ENCODE data around the gene CLEC2B. TPM values are rescaled to one million over a fixed set of nuclear protein-coding genes. Genes with fewer than 3 reads are reported as not detected.

Gene CLEC2B
- total RNA-seq, 1 donor from 2014 or later: 0.19 TPM

DNA sequence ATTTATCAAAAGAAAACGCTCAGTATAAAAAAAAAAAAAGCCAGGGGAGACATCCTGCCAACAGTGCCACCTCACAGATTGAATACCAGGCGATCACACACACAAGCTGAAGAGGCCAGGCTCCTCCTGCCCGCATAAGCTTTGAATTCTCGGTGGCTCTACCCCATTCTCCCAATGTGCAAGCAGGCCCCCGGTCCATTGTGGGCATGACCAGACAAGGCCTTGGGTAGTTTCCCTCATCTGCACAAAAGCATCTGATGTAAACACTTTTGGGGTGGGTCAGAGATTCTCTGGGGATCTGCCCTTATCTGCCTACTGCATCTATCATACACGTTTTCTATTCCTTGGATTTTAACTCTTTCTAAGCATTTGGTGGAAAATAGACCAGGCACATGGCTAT is 28.4 kb upstream of the CLEC2B start:
- no peak overlapping the region for H3K4me3 Mint-ChIP-seq
- no peaks in the 10 kb centered on the region for H3K4me1 Mint-ChIP-seq
- H3K27ac Mint-ChIP-seq (ENCODE audit: unreplicated experiment): no peak overlapping the region
- H3K36me3 Mint-ChIP-seq (ENCODE audit: low read depth): peaks cover 3% of the 10 kb centered on the region
- no peak for DNase-seq (ENCODE audit: low read depth, low spot score)
- TF ChIP-seq, protein P1, sequence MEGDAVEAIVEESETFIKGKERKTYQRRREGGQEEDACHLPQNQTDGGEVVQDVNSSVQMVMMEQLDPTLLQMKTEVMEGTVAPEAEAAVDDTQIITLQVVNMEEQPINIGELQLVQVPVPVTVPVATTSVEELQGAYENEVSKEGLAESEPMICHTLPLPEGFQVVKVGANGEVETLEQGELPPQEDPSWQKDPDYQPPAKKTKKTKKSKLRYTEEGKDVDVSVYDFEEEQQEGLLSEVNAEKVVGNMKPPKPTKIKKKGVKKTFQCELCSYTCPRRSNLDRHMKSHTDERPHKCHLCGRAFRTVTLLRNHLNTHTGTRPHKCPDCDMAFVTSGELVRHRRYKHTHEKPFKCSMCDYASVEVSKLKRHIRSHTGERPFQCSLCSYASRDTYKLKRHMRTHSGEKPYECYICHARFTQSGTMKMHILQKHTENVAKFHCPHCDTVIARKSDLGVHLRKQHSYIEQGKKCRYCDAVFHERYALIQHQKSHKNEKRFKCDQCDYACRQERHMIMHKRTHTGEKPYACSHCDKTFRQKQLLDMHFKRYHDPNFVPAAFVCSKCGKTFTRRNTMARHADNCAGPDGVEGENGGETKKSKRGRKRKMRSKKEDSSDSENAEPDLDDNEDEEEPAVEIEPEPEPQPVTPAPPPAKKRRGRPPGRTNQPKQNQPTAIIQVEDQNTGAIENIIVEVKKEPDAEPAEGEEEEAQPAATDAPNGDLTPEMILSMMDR (conservative IDR thresholded peaks at IDR 0.05): no peak
- H3K9me3 Mint-ChIP-seq: no peaks in the 10 kb centered on the region
- H3K27me3 Mint-ChIP-seq (ENCODE audit: low read depth): no peaks in the 10 kb centered on the region

DNA sequence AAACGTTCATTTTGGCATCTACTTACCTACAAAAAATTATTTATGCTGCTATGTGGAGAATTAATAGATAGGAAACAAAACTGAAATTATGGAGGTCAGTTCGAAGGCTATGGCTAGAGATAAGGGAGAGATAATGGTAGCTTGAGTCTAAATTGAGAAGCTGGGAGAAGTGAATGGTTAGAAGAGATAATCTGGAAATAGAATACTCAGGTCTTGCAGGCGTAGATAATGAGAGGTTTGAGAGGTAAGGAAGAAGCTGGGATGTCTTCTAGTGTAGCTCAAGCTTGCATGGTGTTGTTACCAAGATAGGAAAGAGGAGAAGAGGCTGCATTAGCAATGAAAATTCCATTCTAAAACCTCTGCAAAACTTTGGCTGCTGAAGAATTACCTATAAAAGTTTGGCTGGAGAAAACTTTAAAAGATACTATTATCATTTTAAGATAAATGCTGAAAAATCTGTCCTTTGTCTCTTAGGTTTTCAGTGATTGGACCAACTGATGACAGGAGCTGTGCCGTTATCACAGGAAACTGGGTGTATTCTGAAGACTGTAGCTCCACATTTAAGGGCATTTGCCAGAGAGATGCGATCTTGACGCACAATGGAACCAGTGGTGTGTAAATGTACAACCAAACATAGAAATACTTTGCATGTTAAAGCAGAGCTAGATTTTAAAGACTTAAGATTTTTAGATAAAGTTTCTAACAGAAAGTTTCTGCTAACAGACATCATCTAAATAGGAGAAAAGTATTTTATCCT is 26.2 kb upstream of the CLEC2B start:
- Mint-ChIP-seq H3K4me3 (no peak overlapping the region), H3K36me3 (ENCODE audit: low read depth) (no peaks in the 10 kb centered on the region), H3K9me3 (no peaks in the 10 kb centered on the region), H3K4me1 (no peaks in the 10 kb centered on the region), H3K27ac (ENCODE audit: unreplicated experiment) (no peak overlapping the region), H3K27me3 (ENCODE audit: low read depth) (no peaks in the 10 kb centered on the region)
- DNase-seq (ENCODE audit: low read depth, low spot score): no peak
- TF ChIP-seq, protein P1 (conservative IDR thresholded peaks at IDR 0.05): no peak

DNA sequence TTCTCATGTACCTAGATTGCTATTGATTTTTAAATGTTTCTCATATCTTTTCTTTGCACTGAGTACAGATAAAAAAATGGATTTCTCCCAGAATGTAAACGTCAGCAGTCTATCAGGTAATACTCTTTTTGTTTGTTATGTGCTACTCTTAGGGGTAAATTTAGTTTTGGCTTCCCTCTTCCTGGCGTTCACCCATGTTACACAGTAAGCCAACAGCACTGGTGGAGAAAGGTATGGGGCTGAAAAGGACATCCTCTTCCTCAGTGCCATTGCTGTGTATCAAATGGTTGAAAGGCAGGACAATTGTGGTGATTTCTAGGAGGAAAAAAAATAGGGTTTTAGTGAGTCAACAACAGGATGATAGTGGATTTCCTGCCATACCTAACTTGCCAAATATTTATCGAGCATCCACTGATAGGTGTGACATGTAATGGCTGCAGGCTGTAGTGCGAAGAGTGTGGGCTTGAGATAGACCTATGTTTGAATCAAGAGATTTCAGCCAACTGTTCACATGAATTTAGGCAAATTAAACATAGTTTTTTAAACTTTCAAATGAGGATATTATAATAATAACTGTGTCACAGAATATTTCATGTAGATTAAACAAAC is 19.6 kb upstream of the CLEC2B start:
- no peaks in the 10 kb centered on the region for H3K27me3 Mint-ChIP-seq (ENCODE audit: low read depth)
- no peak overlapping the region for H3K27ac Mint-ChIP-seq (ENCODE audit: unreplicated experiment)
- H3K9me3 Mint-ChIP-seq: no peaks in the 10 kb centered on the region
- no peak overlapping the region for H3K4me3 Mint-ChIP-seq
- H3K4me1 Mint-ChIP-seq: no peaks in the 10 kb centered on the region
- TF ChIP-seq, protein P1 (conservative IDR thresholded peaks at IDR 0.05): no peak
- no peak for DNase-seq (ENCODE audit: low read depth, low spot score)
- no peaks in the 10 kb centered on the region for H3K36me3 Mint-ChIP-seq (ENCODE audit: low read depth)

DNA sequence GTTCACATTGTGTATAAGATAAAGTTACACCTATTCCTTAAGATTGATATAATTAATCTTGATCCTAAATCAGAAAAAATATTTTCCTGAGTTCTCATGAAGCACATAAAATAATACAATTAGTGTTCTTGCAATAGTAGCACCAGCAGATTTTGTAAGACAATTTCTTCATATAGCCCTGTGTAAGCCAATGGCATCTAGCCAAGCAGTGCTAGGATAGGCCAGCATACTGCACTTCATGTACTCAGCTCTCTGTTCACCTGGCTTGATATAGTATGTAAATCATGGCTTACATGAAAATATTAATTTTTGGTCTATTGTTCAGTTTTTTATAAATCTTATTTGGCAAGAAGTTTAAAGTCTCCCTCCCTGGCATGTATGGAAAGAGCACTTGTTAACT is 14.0 kb upstream of the CLEC2B start:
- DNase-seq (ENCODE audit: low read depth, low spot score): no peak
- no peaks in the 10 kb centered on the region for H3K27me3 Mint-ChIP-seq (ENCODE audit: low read depth)
- TF ChIP-seq, protein P1 (conservative IDR thresholded peaks at IDR 0.05): no peak
- H3K36me3 Mint-ChIP-seq (ENCODE audit: low read depth): no peaks in the 10 kb centered on the region
- H3K4me3 Mint-ChIP-seq: no peak overlapping the region
- H3K4me1 Mint-ChIP-seq: peaks cover 10% of the 10 kb centered on the region
- no peaks in the 10 kb centered on the region for H3K9me3 Mint-ChIP-seq
- H3K27ac Mint-ChIP-seq (ENCODE audit: unreplicated experiment): no peak overlapping the region

DNA sequence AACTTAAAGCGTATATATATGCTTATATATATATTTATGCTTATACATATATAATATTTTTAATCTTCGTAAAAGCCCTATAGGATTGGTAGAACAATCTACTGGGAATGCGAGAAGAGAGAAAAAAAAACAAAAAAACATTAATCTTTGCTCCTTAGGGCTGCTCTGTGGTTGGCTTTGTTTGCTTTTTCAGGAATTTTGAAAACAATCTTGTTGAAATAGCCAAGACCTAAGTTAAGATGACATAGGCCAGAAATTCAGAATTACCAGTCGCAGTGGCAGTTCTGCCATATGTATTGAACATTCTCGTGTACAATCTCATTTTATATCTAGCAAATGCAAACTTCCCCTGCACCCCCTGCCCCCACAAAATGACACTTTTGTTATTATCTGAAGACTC is 12.8 kb upstream of the CLEC2B start:
- Mint-ChIP-seq H3K36me3 (ENCODE audit: low read depth) (no peaks in the 10 kb centered on the region), H3K27ac (ENCODE audit: unreplicated experiment) (no peak overlapping the region), H3K4me1 (peaks cover 10% of the 10 kb centered on the region), H3K9me3 (peaks cover 5% of the 10 kb centered on the region), H3K4me3 (no peak overlapping the region), H3K27me3 (ENCODE audit: low read depth) (no peaks in the 10 kb centered on the region)
- no peak for DNase-seq (ENCODE audit: low read depth, low spot score)
- TF ChIP-seq, protein P1 (conservative IDR thresholded peaks at IDR 0.05): no peak
